Effector memory CD4-positive, alpha-beta T cell (primary cell): ENCODE data around the gene CLASP1.

Experiments
- DNase-seq, 3 donors: peaks; one replicate each; pipeline ENCODE4 v3.0.0-alpha.2; 2020
- H3K27ac ChIP-seq: 2 replicates; pipeline ENCODE4 v1.7.0; 2013; ENCODE audit warnings: mild to moderate bottlenecking, low read length, moderate library complexity; ENCODE audit not compliant: insufficient read depth, poor library complexity, severe bottlenecking
- H3K27me3 ChIP-seq: replicated peaks from 2 replicates; pipeline ENCODE4 v1.7.0; 2013; ENCODE audit warnings: mild to moderate bottlenecking, low read length; ENCODE audit not compliant: insufficient read depth, control insufficient read depth, poor library complexity, severe bottlenecking
- H3K36me3 ChIP-seq: 2 replicates; pipeline ENCODE4 v1.7.0; 2013; ENCODE audit warnings: mild to moderate bottlenecking, low read length, moderate library complexity; ENCODE audit not compliant: control insufficient read depth, insufficient read depth
- H3K4me1 ChIP-seq: 2 replicates; pipeline ENCODE4 v1.7.0; 2013; ENCODE audit warnings: low read length, mild to moderate bottlenecking; ENCODE audit not compliant: control insufficient read depth, insufficient read depth, poor library complexity, severe bottlenecking
- H3K4me3 ChIP-seq: 2 replicates; pipeline ENCODE4 v1.7.0; 2013; ENCODE audit warnings: low read length, low read depth, mild to moderate bottlenecking; ENCODE audit not compliant: insufficient read depth, poor library complexity, severe bottlenecking
- H3K9me3 ChIP-seq: 2 replicates; pipeline ENCODE4 v1.7.0; 2013; ENCODE audit warnings: mild to moderate bottlenecking, low read length, moderate library complexity; ENCODE audit not compliant: control insufficient read depth

Gene CLASP1

DNA sequence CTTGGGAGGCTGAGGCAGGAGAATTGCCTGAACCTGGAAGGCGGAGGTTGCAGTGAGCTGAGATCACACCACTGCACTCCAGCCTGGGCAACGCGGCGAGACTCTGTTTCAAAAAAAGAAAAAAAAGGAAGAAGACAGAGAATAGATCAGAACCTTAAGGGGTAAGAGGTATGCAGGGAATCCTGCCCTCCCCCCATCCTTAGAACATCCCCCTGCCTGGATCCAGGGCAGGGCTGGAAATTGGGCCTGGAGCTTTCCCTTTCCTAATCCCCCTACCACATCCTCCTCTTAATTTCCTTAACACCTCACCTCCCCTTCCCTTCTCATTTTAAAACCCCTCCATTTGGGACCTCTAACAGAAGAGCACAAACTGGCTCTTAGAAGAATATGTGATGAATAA lies 62.1 kb downstream of the CLASP1 start:
- H3K27me3 ChIP-seq, result no peaks in the 10 kb centered on the region
- no peak overlapping the region for H3K27ac ChIP-seq
- H3K4me3 ChIP-seq, result no peak overlapping the region
- DNase-seq, result no peak
- no peaks in the 10 kb centered on the region for H3K9me3 ChIP-seq
- H3K36me3 ChIP-seq, result peaks cover 6% of the 10 kb centered on the region
- H3K4me1 ChIP-seq, result no peaks in the 10 kb centered on the region

DNA sequence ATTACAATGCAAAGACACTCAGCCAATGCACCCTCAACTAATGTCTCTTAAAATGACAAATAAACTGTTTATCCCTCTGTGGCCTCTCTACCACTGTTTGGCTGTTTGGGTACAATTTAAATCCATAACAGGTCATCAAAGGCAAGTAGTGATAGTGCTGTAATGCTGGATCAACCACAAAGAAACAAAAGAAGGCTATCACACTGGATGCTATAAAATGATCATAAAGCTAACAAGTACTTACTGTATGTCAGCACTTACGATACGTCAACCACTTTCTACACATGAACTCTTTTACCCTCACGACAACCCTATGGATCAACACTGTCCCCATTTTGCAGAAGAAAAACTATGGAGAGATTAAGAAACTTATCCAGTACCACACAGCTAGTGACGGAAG lies 64.5 kb downstream of the CLASP1 start:
- Histone ChIP-seq H3K4me3 (no peak overlapping the region), H3K27me3 (no peaks in the 10 kb centered on the region), H3K4me1 (no peaks in the 10 kb centered on the region), H3K9me3 (no peaks in the 10 kb centered on the region), H3K36me3 (peaks cover 6% of the 10 kb centered on the region), H3K27ac (no peak overlapping the region)
- DNase-seq, result no peak

DNA sequence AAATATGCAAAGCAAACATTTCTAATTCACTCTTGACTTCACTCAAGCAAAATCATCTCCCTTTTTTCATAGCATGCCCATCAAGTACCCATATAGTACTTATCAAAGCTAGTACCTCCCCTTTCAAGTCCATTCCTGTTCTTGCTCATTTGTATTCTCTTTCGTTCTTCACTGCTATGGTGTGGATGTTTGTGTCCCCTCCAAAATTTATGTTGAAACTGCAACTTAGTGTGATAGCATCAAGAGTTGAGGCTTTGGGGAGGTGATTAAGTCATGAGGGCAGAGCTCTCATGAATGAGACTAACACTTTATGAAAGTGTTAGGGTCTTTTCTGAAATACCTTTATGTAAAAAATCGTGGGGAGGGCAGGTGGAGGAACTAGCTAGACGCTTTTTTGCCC lies 65.7 kb downstream of the CLASP1 start:
- no peaks in the 10 kb centered on the region for H3K9me3 ChIP-seq

DNA sequence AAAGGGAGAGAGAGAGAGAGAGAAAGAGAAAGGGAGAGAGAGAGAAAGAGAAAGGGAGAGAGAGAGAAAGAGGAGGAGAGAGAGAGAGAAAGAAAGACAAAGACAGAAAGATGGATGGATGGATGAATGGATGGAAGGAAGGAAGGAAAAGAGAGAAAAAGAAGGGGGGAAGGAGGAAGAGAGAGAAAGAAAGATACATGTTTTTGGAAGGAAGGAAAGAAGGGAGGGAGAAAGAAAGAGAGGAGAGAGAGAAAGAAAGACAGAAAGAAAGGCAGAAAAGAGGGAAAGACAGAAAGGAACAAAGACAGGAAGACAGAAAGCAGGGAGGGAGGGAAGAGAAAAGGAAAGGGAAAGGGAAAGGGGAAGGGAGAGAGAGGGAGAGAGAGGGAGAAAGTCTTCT lies 67.0 kb downstream of the CLASP1 start:
- no peaks in the 10 kb centered on the region for H3K36me3 ChIP-seq
- H3K9me3 ChIP-seq, result no peaks in the 10 kb centered on the region
- H3K27ac ChIP-seq, result no peak overlapping the region
- no peak overlapping the region for H3K4me3 ChIP-seq
- H3K27me3 ChIP-seq, result no peaks in the 10 kb centered on the region
- no peak for DNase-seq
- no peaks in the 10 kb centered on the region for H3K4me1 ChIP-seq

More for the DNA sequence above, 65.7 kb downstream of the CLASP1 start:
- Histone ChIP-seq H3K36me3 (no peaks in the 10 kb centered on the region), H3K4me1 (no peaks in the 10 kb centered on the region), H3K4me3 (no peak overlapping the region), H3K27ac (no peak overlapping the region), H3K27me3 (no peaks in the 10 kb centered on the region)
- no peak for DNase-seq

DNA sequence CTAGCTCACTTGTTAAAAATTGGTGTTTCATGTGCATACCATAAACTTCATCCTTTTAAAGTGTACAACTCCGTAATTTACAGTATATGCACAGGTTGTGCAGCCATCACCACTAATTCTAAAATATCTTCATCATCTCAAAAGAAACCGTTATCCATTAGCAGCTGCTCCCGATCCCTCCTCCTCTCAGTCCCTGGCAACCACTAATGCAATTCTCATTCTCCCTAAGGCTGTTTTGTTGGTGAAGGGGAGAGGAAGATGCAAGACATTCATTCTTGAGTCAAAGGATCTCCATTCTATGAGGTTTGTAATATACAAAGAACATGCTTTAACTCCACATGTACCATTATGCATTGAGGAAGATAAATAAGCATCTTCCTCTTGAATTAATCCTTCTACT lies 70.0 kb downstream of the CLASP1 start:
- Histone ChIP-seq H3K27ac (no peak overlapping the region), H3K36me3 (no peaks in the 10 kb centered on the region), H3K9me3 (no peaks in the 10 kb centered on the region), H3K27me3 (no peaks in the 10 kb centered on the region), H3K4me3 (no peak overlapping the region), H3K4me1 (no peaks in the 10 kb centered on the region)
- no peak for DNase-seq

DNA sequence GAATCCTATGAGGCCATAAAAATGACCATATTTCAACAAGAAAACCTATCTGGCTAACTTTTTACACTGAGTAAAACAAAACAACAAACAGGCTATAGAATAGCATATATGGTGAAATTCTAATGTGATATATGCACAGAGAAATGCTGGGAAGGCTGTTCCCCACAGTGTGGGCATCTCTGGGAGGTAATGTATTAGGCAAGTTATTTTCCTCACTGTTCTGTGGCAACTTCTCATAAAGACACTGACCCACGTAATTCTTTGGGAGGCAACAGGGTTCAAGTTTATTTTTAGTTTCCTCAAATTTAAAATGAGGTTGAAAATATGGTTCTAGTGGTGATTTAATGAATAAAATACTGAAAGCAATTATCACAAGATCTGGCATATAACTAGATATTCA lies 71.9 kb downstream of the CLASP1 start:
- Histone ChIP-seq H3K36me3 (no peaks in the 10 kb centered on the region), H3K9me3 (no peaks in the 10 kb centered on the region), H3K27ac (no peak overlapping the region), H3K4me1 (no peaks in the 10 kb centered on the region), H3K4me3 (no peak overlapping the region), H3K27me3 (no peaks in the 10 kb centered on the region)
- DNase-seq, result no peak

DNA sequence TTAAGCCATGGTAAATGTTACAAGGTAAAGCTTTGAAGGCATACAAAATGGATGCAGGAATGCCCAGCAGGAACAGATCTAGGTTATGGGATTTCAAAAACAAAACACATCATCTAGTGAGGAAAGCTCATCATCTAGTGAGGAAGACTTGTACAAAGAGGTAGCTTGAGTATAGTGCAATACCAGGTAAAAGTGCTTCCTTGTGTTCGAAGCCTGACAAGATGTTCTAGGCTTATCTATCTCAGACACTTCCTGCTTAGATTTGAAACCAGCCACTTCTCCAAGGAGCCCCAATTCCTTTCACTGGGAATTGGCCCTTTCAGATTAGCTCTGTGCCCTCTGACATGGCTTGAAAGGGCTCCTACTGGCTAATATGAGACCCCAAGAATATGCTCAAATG lies 73.0 kb downstream of the CLASP1 start:
- no peaks in the 10 kb centered on the region for H3K27me3 ChIP-seq
- no peaks in the 10 kb centered on the region for H3K36me3 ChIP-seq
- no peaks in the 10 kb centered on the region for H3K9me3 ChIP-seq
- H3K27ac ChIP-seq, result no peak overlapping the region
- no peaks in the 10 kb centered on the region for H3K4me1 ChIP-seq
- no peak for DNase-seq
- H3K4me3 ChIP-seq, result no peak overlapping the region

DNA sequence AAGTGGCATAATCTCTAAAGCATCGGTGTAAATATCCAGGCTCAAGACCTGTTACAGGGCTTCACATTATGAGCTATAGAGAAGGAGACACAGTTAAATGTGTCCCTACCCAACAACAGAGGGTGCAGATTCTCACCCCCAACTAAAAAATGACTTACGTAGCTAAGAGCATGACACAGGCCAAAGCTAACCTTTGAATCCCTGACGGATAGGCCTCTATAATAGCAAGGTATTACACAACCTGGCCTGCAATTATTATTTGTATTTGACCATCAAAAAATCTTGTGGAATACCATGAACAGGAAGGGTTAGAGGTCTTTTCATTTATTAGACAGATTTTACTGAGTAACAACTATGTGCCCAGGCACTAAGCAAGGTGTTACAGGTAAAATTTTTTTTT lies 73.5 kb downstream of the CLASP1 start:
- no peak overlapping the region for H3K27ac ChIP-seq
- H3K4me3 ChIP-seq, result no peak overlapping the region
- no peaks in the 10 kb centered on the region for H3K9me3 ChIP-seq
- H3K27me3 ChIP-seq, result no peaks in the 10 kb centered on the region
- no peaks in the 10 kb centered on the region for H3K4me1 ChIP-seq
- DNase-seq, result no peak
- H3K36me3 ChIP-seq, result no peaks in the 10 kb centered on the region

DNA sequence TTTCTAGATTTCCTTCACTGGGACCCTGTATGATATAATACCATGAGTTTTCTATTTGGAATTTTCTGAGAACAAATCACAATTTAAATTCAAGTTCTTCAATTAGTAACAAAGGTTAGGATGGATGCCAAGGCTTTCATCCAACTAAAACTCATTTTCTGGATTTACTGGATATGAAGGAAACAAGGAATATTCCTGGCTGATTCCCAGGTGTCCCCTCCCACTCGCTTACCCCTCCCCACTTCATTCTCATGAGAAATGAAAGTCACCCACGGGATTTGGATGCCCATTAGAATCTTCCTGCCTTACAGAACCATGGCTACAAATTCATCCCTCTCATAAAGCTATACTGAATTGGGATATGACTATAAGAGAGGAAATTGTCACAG lies 78.6 kb downstream of the CLASP1 start:
- Histone ChIP-seq H3K27ac (no peak overlapping the region), H3K4me1 (no peaks in the 10 kb centered on the region), H3K27me3 (no peaks in the 10 kb centered on the region), H3K4me3 (no peak overlapping the region), H3K36me3 (no peaks in the 10 kb centered on the region), H3K9me3 (no peaks in the 10 kb centered on the region)
- DNase-seq, result no peak

DNA sequence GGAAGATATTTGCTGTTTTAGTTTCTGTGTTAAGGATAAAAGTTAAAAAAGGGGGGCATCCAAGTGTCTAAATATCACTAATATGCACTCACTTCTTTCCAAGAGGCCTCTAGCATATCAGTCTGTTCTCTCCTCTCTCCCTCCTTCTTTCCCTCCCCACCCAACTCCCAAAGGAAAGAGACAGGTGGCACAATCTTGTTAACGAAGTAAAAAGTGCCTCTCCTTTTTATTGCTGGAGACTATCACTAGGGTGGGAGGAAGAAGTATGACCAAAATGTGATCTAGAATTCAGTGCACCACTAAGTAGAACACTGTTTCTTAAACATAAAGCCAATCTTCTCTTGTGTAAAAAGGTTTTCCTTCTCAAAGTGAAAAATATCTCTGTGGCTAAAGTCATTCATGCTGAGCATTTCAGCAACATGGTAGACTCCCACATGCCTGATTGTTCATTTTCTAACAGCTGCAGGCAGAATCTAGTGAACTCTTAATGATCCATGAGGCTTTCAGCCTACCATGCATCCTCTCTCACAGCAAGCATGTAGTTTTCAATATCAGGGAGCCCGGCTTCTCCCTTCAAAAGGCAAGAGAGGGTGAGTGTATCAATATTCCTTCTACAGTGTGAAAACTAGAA lies 79.1 kb downstream of the CLASP1 start:
- Histone ChIP-seq H3K27me3 (no peaks in the 10 kb centered on the region), H3K4me3 (no peak overlapping the region), H3K9me3 (no peaks in the 10 kb centered on the region), H3K4me1 (no peaks in the 10 kb centered on the region), H3K36me3 (no peaks in the 10 kb centered on the region), H3K27ac (no peak overlapping the region)
- no peak for DNase-seq
